ENCODE measurements around the gene BHLHA15.

The BHLHA15 gene

DNA sequence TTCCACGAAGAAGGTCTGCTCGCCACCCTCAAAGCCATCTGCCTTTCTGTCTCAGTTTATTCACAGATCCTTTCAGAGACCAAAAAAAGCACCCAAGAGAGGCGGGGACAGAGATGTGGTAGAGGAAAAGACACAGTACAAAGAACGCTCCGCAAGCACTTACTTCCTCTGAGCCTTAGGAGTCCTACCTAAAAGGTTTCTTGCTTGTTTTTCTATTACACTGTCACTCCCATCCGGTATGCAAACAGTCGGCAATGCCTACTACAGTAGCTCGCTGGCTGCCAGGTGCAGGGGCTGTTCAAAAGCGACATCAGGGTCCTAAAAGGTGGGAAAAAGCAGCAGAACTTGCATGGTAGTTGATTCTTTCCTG, 40.0 kb downstream of the BHLHA15 start:
- DNase-seq: no peak

DNA sequence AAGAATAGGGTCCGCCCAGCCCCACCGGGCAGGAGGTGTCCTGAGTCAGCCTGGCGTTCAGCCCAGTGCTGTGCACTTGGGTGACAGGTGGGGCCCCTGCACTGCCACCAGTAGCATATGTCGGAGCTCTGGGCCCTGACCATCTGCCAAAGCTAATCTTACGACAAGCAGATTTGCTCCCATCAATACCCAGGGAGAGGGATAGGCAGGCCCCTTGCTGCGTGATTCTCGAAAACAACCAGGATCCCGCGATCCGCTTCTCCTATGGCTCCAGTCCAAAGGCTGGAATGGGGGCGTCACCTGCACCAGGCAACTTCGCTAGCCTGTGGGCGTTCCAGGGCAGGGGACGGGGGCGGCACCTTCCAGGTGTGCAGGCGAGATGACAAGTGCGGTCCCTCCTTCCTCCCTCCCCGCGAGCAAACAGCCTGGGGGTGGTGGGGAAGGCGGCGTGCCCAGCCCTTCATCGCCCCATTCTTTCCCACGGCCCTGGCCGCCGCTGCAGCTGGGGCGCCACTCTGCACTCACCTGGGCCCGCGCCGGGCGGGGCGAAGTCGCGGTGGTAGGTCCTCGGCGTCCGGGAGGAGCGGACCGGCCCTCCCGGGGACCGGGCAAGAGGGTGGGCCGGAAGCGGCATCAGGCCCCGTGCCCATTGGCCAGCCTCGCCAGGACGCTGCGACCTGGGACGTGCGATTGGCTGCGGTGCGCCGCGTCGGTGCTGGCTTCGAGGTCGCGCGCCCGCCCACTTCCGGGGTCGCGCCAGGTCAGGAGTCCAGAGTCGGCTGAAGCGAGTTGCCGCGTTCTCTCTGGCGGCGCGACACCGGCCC, 40.6 kb downstream of the BHLHA15 start, which contains the start of gene TECPR1:
TSS of gene TECPR1 (minus strand) at position 632 of the 824 bp plus-strand sequence. CDS start 6,086 bp downstream, outside the sequence.
- DNase-seq: peak; percentile 73

DNA sequence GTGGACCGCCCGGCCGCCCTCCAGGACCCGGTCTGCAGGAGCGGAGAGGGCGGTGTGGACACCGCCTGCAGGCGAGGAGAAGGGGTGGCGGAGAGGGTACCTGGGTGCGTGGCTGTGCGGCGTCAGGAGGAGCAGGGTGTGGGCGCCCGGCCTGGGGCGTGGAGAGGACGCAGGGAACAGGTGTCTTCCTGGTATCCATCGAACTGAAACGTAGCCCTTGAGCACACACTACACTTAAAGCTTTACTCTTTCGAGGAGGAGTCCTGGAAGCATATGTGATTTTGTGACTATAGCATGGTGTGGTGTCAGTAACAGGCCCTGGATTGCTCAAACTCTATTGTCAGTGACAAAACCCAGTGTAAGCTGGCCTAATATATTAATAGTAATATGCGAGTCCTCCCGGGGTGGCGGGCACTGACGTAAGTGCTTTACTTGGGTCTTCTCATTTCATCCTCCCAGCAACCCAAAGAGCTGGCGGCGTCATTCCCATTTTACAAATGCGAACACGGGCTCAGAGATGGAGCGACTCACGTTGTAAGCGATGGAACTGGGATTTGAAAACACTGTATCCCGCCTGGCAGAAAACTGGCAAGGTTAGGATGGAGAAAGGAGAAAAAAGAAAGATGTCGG, 41.3 kb downstream of the BHLHA15 start:
- no peak for DNase-seq

DNA sequence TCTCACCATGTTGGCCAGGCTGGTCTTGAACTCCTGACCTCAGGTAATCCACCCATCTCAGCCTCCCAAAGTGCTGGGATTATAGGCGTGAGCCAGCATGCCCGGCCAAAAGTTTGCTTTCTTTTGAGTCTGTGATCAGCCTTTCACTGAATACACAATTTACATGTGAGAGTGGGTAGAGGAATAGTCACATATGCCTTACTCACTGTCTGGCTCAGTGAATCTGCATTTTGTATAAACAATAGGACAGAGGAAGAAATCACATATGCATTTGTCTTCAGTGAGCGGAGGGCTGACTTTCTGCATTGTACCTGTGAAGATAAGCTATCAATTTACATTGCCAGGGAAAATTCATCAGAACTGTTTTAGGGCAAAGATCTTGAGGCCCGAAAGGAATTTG, 43.3 kb downstream of the BHLHA15 start:
- no peak for DNase-seq

DNA sequence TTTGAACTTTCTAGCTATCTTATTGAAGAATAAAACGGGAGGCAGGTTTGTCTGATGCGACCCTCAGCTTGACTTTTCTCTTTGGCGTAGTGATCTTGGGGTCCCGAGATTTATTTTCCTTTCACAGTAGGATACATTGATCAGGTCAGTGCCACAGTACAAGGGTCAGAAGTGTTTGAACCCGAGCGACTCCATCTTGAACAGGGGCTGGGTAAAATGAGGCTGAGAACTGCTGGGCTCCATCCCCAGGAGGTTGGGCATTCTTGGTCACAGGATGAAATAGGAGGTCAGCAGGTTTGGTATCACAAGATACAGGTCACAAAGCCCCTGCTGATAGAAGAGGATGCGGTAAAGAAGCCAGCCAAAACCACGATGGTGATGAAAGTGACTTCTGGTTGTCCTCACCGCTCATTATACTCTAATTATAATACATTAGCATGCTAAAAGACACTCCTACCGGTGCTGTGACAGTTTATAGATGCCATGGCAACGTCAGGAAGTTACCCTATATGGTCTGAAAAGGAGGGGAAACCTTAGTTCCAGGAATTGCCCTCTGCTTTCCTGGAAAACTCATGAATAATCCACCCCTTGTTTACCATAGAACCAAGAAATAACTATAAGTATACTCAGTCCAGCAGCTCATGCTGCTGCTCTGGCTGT, 43.8 kb downstream of the BHLHA15 start:
- DNase-seq: no peak

DNA sequence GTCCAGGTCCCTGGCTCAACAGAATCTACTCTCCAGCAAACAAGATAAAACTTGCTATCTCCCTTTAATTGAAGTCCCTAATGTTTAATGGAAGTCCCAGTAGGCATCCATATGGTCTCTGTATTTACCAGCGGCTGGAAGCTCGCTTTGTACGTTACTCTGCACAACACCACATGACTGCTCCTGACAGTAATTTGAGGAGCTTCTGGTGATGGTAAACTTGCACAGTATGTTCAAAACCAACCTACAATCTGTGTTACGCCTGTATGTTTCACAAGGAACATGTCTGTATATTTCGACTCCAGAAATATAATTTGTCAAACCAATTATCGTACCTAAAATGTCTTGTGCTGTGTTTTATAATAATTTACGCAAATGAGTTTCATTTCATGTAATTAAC, 45.2 kb downstream of the BHLHA15 start:
- DNase-seq: no peak

DNA sequence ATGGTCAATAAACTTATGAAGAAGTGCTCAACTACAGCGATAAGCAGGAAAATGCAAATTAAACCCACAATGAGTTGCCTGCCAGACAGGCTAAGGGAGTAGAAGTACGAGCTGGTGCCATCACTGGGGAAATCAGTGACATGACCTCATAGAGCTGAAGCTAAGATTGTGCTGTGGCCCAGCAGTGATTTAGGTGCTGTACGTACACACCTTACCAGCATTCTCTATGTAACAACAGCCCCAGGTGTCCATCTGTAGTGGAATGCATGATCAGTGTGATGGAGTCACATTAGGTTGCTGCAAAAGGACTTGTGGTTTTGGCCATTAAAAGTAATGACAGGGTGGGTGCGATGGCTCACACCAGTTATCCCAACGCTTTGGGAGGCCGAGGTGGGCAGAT, 46.5 kb downstream of the BHLHA15 start:
- DNase-seq: no peak

All from GDM1 (cell line).